Astrocyte of the cerebellum (primary cell): ENCODE measurements around the gene CNNM3.

Experiments
- DNase-seq: peaks from one replicate; pipeline ENCODE4 v3.0.0-alpha.2; 2011; ENCODE audit warnings: low read depth
- H3K4me3 ChIP-seq: 2 replicates; pipeline ENCODE4 v1.5.1; 2011; ENCODE audit warnings: mild to moderate bottlenecking, low read depth, low read length, moderate library complexity
- CTCF ChIP-seq: IDR thresholded peaks from 2 replicates; pipeline ENCODE4 v1.5.1; 2012; ENCODE audit warnings: low read length, low read depth, moderate library complexity, mild to moderate bottlenecking; ENCODE audit errors: missing control alignments
- in situ Hi-C: cut with HindIII; loops from 2 replicates; pipeline ENCODE4 v1.10.0; 2017; ENCODE audit warnings: low sequenced_read_pairs

CNNM3 gene

GRCh38 chr2:96824079-96824870 is 8.2 kb downstream of the CNNM3 start:
- no peak overlapping the region for H3K4me3 ChIP-seq
- no peak for TF ChIP-seq CTCF
- peak; percentile 57 for DNase-seq
- in situ Hi-C loops, result no loop called here

- in situ Hi-C loops, result no loop called here
- no peak for DNase-seq
- no peak for TF ChIP-seq CTCF
- H3K4me3 ChIP-seq, result no peak overlapping the region
Measured at GRCh38 chr2:96825057-96825456, 9.0 kb downstream of the CNNM3 start.

GRCh38 chr2:96826546-96827278 is 10.6 kb downstream of the CNNM3 start:
- no peak overlapping the region for H3K4me3 ChIP-seq
- in situ Hi-C loops, result no loop called here
- no peak for TF ChIP-seq CTCF
- no peak for DNase-seq

GRCh38 chr2:96828436-96828835 is 12.4 kb downstream of the CNNM3 start:
- in situ Hi-C loops, result no loop called here
- no peak for DNase-seq
- no peak for TF ChIP-seq CTCF
- no peak overlapping the region for H3K4me3 ChIP-seq

- no peak overlapping the region for H3K4me3 ChIP-seq
- no peak for TF ChIP-seq CTCF
- in situ Hi-C loops, result no loop called here
- no peak for DNase-seq
Measured at GRCh38 chr2:96828874-96829273, 12.8 kb downstream of the CNNM3 start.

GRCh38 chr2:96830044-96830562 is 14.0 kb downstream of the CNNM3 start:
- DNase-seq, result no peak
- in situ Hi-C loops, result no loop called here
- H3K4me3 ChIP-seq, result no peak overlapping the region
- no peak for TF ChIP-seq CTCF
